ENCODE data around the gene FCRL2.

The FCRL2 gene

DNA sequence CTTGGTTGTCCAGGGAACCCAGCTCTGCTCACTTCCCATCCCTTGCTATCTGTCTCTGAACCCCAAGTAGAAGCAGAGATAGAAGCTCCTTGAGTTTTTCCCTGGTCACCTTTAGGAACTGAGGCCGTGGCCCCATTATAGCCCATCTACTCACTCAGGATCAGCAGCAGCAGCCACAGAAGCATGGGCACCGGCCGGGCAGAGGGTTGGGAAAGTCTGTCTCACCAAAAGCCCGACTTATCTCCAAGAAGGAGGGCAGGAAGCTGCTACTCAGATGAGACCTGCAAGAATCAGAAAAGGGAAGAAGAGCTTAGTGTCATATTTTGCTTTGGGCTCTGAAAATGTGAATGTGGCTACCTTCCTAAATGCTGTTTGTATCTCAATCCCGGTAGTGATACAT is 76.6 kb downstream of the FCRL2 start:
- in situ Hi-C loops (cut with MboI; ENCODE audit: low pct_unique_long_range_greater_than_20kb, low sequenced_read_pairs) = no loop called here
- no peak for DNase-seq

DNA sequence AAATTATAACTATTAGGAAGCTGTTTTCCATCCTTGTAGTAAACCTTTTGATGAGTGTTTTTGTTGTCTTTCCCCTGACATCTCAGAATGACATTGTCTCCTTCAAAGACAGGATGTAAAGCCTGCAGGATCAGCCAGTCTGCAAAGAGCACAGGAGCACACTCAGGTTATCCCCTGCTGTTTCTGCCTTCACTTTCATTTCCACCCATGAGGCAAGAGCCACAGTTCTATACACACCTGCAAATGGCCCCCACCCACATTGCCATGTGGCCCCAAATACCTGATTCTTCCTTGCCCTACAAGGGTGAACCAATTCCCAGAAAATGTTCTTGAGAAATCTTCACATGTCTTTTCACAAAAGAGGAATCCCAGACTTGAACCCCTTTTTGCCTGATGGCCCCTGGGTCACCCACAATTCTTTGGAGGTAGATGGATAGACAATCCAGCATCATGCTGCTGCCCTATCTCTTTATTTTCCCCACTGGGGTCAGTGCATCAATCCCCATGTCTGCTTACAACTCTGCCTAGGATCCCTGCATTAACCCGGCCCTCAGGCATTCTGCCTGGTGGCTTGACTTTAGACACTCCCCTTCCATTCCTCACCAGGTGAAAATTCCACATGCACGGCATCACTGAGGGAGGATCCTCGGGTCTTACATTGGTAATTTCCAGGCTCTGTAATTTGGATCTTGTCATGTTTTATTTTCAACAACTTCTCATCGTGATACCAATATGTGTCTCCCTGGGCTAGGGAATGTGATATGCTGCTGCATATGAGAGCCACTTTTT is 79.0 kb downstream of the FCRL2 start:
- in situ Hi-C loops (cut with MboI; ENCODE audit: low pct_unique_long_range_greater_than_20kb, low sequenced_read_pairs) = no loop called here
- DNase-seq = no peak

DNA sequence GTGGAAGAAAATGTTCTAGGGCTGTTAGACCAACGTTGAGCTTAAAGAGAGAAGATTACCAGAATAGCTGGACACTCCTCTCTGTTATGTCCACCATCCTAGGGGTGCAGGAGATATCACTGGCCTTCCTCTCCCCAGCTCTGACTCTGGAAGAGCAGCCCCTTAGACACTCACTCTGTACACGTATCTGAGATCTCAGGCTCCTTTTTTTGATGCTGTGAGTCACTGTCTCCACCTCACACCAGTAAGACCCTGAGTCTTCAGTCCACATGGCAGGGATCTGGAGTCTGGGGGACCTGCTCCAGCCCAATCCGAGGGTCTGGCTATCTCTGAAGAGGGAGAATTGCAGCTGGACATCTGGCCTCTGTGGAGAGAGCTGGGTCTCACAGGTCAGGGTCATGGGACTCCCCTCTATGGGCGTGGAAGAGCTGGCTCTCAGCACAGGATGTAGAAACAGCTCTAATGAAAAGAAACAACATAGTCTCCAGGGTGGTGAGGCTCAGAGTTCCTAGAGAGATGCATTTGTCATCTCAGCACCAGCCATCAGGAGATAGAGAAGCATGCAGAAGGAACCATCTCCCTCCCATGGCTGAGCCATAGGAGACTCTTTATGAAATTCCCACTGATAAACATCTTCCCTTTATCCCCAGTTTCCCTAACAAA is 79.8 kb downstream of the FCRL2 start:
- in situ Hi-C loops (cut with MboI; ENCODE audit: low pct_unique_long_range_greater_than_20kb, low sequenced_read_pairs) = no loop called here
- no peak for DNase-seq

Data from KBM-7 (cell line).